GM18861 (cell line): Measurements from ENCODE around the gene DSN1.
A peak's percentile ranks its signal among the peaks of the same experiment; 100 is the strongest.
"Not testable (repeated sequence)": the region's sequence is repeated elsewhere in the genome, so short reads cannot be mapped to it uniquely, and the experiment has no call there.

Experiments
- ATAC-seq: cut with Tn5 transposase; IDR thresholded peaks from one replicate; pipeline ENCODE4 v1.9.1; 2021; ENCODE audit not compliant: unreplicated experiment

The DSN1 gene, protein sequence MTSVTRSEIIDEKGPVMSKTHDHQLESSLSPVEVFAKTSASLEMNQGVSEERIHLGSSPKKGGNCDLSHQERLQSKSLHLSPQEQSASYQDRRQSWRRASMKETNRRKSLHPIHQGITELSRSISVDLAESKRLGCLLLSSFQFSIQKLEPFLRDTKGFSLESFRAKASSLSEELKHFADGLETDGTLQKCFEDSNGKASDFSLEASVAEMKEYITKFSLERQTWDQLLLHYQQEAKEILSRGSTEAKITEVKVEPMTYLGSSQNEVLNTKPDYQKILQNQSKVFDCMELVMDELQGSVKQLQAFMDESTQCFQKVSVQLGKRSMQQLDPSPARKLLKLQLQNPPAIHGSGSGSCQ

DNA sequence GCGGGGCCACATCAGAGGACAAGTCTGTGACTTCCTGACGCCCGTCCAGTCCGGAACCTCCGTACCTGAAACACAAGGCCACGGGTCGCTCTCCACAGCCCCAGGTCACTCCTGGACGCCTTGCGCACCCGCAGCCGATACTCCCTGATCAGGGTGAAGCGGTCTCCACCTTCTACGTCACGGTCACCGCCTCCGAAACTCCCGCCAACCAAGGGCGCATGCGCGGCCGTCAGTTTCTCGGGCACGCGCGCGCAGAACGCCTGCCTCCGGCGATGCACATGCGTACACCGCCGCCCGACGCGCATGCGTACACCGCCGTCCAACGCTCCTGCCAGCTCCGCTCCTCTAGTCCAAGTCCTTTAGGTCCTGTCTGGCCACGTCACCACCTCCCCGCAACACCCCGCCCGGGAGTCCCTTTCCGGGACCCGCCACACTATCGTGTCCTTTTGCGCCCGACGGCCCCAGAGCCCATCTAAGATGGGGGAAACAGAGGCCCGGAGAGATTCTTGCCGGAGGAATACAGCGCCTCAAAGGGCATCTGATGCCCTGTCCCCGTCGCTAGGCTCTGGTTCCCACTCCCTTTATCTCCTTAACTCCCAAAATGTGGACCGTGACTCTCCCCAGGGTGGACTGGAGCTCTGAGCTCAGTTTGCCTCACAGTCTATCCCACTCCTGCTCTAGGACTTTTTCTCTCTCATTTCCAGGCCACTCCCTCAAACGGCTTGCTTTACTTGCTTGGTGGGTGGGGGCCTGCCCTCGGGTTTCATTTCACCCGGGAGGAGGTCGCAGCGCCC is at the start of gene DSN1:
TSS of gene DSN1 (minus strand) at position 167 of the 794 bp plus-strand sequence. CDS start 2,305 bp downstream, outside the sequence.
- peak; percentile 69 for ATAC-seq

- ATAC-seq: no peak
These were observed 49.6 kb upstream of the DSN1 start for GRCh38 chr20:36823121-36823520.

- ATAC-seq: no peak
These were observed 48.4 kb upstream of the DSN1 start for GRCh38 chr20:36821964-36822437.

DNA sequence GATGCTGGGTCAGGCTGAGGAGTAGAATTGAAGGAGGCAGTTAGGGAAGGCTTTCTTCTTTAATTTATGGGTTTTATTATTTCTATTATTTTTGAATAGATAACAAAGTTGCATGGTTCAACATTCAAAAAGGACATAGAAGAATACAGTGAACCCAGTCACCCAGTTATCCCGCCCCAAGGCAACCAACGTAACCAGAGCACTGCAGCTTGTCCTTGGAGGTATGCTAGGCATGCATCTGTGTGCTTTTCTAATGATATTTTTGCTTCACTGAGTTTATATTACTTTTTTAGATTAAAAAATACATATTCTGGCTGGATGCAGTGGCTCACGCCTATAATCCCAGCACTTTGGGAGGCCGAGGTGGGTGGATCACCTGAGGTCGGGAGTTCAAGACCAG is 47.4 kb upstream of the DSN1 start:
- no peak for ATAC-seq

- no peak for ATAC-seq
These were observed 46.5 kb upstream of the DSN1 start for GRCh38 chr20:36820073-36820472.

DNA sequence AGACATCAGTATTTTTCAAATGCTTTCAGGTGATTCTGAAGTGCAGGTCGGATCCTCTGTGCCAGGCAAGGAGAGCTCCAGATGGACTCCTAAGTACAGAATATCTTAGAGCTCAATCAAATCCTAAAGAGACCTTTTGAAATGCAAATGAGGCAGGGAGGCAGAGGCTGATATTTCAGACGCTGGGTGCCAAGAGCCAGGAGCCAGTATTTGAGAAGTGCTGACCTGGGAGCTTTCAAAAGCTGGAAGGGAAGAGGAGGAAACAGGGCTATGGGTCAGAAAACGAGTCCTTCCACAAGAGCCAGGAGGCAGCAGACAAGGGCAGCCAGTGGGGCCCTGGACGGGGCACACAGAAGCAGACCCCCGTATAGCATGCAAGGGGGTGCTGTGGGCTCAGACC is 46.1 kb upstream of the DSN1 start:
- no peak for ATAC-seq

- no peak for ATAC-seq
These were observed 45.3 kb upstream of the DSN1 start for GRCh38 chr20:36818861-36819260.

DNA sequence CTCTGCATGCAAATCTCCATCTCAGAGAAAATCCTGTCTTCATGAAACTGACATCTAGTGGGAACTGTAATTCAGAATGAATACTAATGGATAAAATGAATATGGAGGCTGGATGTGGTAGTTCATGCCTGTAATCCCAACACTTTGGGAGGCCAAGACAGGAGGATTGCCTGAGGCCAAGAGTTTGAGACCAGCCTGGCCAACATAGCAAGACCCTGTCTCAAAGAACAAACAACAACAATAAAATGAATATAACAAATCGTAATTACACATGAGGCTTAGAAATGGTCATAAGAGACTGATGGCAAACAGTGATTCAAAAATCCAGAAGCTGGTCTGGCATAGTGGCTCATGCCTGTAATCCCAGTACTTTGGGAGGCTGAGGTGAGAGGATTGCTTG is 44.6 kb upstream of the DSN1 start:
- ATAC-seq: no peak

GRCh38 chr20:36817496-36817895 is 43.9 kb upstream of the DSN1 start:
- no peak for ATAC-seq

- no peak for ATAC-seq
These were observed 42.0 kb upstream of the DSN1 start for GRCh38 chr20:36815454-36816091.

- ATAC-seq: no peak
These were observed 39.3 kb upstream of the DSN1 start for GRCh38 chr20:36812594-36813463.

GRCh38 chr20:36808317-36809257 is 35.0 kb upstream of the DSN1 start:
- no peak for ATAC-seq

DNA sequence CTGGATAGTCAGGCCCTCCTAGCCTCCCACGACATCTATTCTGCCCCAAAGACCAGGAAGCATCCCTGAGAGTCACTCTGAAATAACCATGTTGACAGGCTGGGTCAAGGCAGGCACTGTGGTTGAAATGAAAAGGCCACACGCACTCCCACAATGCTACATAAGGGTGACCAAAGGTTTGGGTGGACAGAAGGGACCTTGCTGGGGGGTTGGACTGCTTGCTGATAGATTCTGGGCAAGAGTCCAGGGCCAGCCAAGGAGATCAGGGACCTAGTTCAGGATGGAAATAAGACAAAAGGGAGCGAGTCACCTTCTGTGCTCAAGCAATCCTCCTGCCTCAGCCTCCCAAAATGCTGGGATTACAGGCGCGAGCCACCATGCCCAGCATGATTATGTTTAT is 32.5 kb upstream of the DSN1 start:
- no peak for ATAC-seq

DNA sequence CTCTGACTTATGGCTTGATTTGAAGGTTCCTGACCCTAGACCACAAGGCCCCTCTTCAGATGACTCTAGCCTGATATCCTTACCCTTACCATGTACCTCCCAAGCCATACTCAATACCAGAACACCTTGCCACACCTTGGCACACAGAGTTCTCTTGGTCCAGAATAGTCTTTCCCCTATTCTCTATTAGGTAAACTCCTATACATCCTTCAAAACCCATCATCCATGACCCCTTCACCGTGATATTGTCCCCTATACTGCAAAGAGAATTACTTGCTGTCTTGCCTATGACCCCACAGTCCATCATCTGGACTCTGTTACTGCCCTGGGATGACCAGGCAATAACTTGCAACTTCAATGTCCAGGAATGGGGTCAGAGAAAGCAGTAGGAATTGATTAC is 31.8 kb upstream of the DSN1 start:
- ATAC-seq: no peak

DNA sequence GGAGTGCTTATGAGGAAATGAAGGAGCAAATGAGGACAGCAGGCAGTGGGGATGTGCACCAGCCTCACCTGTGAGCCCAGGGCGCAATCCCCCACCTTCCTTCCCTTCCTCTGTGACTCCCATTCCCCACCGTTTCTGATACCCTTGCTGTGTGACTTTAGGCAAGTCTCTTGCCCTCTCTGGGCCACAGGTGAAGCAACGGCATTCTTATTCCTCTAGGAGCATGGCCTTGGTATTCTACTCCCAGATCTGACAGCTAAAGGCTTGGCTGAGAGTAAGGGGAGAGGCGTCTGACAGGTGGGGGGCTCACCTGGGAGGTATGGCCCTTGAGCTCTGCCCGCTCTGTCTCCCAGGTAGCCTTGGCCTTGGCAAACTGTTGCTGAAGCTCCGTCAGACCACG is 30.9 kb upstream of the DSN1 start:
- no peak for ATAC-seq

GRCh38 chr20:36802326-36803222 is 29.0 kb upstream of the DSN1 start:
- ATAC-seq: no peak

DNA sequence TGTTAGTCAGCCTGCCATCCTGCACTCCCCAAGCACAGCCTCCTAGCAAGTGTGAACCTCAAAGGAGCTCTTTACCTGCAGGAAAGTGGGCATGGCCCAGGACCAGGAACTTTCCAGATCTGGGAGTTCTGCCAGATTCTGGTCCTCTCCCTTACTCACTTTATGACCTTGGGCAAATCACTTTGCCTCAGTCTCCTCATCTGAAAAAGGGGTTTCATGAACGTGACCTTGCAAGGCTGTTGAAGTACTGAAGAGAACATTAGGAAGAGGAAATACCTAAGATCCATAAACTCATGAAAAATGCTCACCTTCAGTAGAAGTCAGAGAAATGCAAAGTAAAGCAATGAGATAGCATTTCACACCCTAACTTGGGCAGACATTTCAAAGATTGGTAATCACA is 26.8 kb upstream of the DSN1 start:
- ATAC-seq: no peak

GRCh38 chr20:36799313-36799712 is 25.8 kb upstream of the DSN1 start:
- not testable (repeated sequence) for ATAC-seq

DNA sequence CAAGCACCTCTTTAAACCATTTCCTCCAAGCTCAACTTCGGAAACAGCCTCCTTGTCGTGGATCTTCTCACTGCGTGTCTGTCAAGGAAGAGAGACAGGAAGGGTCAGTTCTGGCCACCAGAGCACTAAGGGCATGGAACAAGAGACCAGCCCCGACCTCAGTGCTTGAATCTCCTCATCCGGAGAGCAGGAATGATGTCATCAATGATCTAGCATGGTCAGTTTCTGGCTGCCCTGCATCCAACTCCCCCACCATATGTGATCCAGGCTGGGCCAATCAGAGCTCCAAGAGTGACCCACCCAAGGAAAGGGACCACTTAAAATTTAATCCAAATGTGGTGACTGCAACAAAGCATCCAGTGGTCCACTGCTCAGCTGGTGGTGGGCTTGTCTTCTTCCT is 23.3 kb upstream of the DSN1 start:
- no peak for ATAC-seq
